IPS DF 4.7 (cell line): ENCODE results near the gene STXBP3.

Source experiments
- DNase-seq: peaks from one replicate; pipeline ENCODE4 v3.0.0-alpha.2; 2013; ENCODE audit warnings: low spot score; ENCODE audit errors: extremely low read depth

Gene STXBP3

GRCh38 chr1:108842525-108843181 is 96.2 kb downstream of the STXBP3 start:
- DNase-seq = no peak

GRCh38 chr1:108843390-108844137 is 97.1 kb downstream of the STXBP3 start:
- no peak for DNase-seq

- DNase-seq = no peak
These were observed 99.0 kb downstream of the STXBP3 start for GRCh38 chr1:108845446-108845845.

GRCh38 chr1:108845991-108846390 is 99.5 kb downstream of the STXBP3 start:
- DNase-seq = no peak

- DNase-seq = no peak
These were observed 101.0 kb downstream of the STXBP3 start for GRCh38 chr1:108847494-108847893.

- no peak for DNase-seq
These were observed 102.3 kb downstream of the STXBP3 start for GRCh38 chr1:108848806-108849205.

GRCh38 chr1:108850929-108851328 is 104.5 kb downstream of the STXBP3 start:
- no peak for DNase-seq

GRCh38 chr1:108851567-108851966 is 105.1 kb downstream of the STXBP3 start:
- no peak for DNase-seq

GRCh38 chr1:108852221-108852975 is 105.9 kb downstream of the STXBP3 start:
- no peak for DNase-seq

GRCh38 chr1:108854221-108855019 is 107.9 kb downstream of the STXBP3 start:
- DNase-seq = no peak

GRCh38 chr1:108856994-108857393 is 110.5 kb downstream of the STXBP3 start, which contains the start of gene AKNAD1:
TSS of gene AKNAD1 (minus strand) at chr1:108857094. CDS start at chr1:108852664, 4,430 bp downstream.
- no peak for DNase-seq

- DNase-seq = no peak
These were observed 111.9 kb downstream of the STXBP3 start for GRCh38 chr1:108858230-108858950.
